H1 (cell line): ENCODE measurements around the gene ZNF423. TPM values are rescaled to one million over a fixed set of nuclear protein-coding genes. Genes with fewer than 3 reads are reported as not detected.

Experiments
- CTCF ChIA-PET: fragments of 300-600 bp; sonication (Branson Sonifier 250); formaldehyde crosslinking; loops from one replicate; lab custom pipeline; 2021; ENCODE audit not compliant: partially characterized antibody; lab: Charles Lee
- POLR2A ChIA-PET: fragments of 300-600 bp; sonication (Branson Sonifier 250); formaldehyde crosslinking; loops from one replicate; lab custom pipeline; 2021; ENCODE audit warnings: inconsistent platforms; ENCODE audit not compliant: partially characterized antibody; lab: Charles Lee
- DNase-seq, 2 experiments: peaks; one replicate each; pipeline versions ENCODE4 v3.0.0 to v3.0.0-alpha.2; 2010 to 2022; ENCODE audit warnings: low spot score in 2 of 2, low read depth in 1 of 2, mixed read lengths in 1 of 2
- FAIRE-seq: peaks from 2 replicates; lab custom pipeline; 2011; peaks lifted over from hg19 to GRCh38; lab: Jason Lieb, UNC
- H2AFZ ChIP-seq: 2 replicates; pipeline ENCODE4 v1.8.1; 2012; ENCODE audit warnings: low read length, inconsistent platforms
- H2AK5ac ChIP-seq: 2 replicates; pipeline ENCODE4 v1.6.1; 2013; ENCODE audit warnings: low read depth, low read length
- H2BK120ac ChIP-seq: replicated peaks from 2 replicates; pipeline ENCODE3; 2013; ENCODE audit warnings: low read depth, low read length, inconsistent platforms
- H2BK12ac ChIP-seq: 2 replicates; pipeline ENCODE4 v1.6.1; 2013; ENCODE audit warnings: low read depth, low read length
- H2BK15ac ChIP-seq: 2 replicates; pipeline ENCODE4 v1.6.1; 2013; ENCODE audit warnings: low read length
- H2BK20ac ChIP-seq: 2 replicates; pipeline ENCODE4 v1.6.1; 2013; ENCODE audit warnings: low read length
- H2BK5ac ChIP-seq: 2 replicates; pipeline ENCODE4 v1.6.1; 2013; ENCODE audit warnings: low read depth, low read length
- H3K14ac ChIP-seq: 2 replicates; pipeline ENCODE4 v1.6.1; 2013; ENCODE audit warnings: inconsistent platforms; ENCODE audit not compliant: insufficient read length
- H3K18ac ChIP-seq: 2 replicates; pipeline ENCODE4 v1.6.1; 2013; ENCODE audit warnings: low read length; ENCODE audit errors: extremely low read depth
- H3K23ac ChIP-seq: 2 replicates; pipeline ENCODE4 v1.6.1; 2013; ENCODE audit warnings: inconsistent platforms; ENCODE audit not compliant: insufficient read length
- H3K23me2 ChIP-seq: 2 replicates; pipeline ENCODE4 v1.6.1; 2013; ENCODE audit warnings: low read depth, low read length
- H3K27ac ChIP-seq: 2 replicates; pipeline ENCODE4 v1.6.1; 2011; ENCODE audit warnings: low read depth, low read length, inconsistent platforms
- H3K27me3 ChIP-seq, 4 experiments: replicated peaks in 1 of 4; 1 replicate in 1 of 4; 2 replicates in 3 of 4; pipeline versions ENCODE4 v1.6.1 to v1.8.1; 2011 to 2013; ENCODE audit warnings: low read length in 3 of 4, mild to moderate bottlenecking in 3 of 4, inconsistent platforms in 2 of 4, mixed read lengths in 2 of 4, moderate library complexity in 1 of 4; ENCODE audit not compliant: control insufficient read depth in 3 of 4, insufficient read depth in 3 of 4; ENCODE audit errors: extremely low read depth in 1 of 4
- H3K36me3 ChIP-seq, 4 experiments: 2 replicates each; pipeline versions ENCODE4 v1.6.1 to v1.8.1; 2011 to 2013; ENCODE audit warnings: mild to moderate bottlenecking in 4 of 4, low read length in 3 of 4, moderate library complexity in 2 of 4, control low read depth in 1 of 4, inconsistent platforms in 1 of 4; ENCODE audit not compliant: insufficient read depth in 4 of 4, control insufficient read depth in 2 of 4
- H3K4ac ChIP-seq: replicated peaks from 2 replicates; pipeline ENCODE3; 2013; ENCODE audit warnings: low read length, low read depth, mixed read lengths, inconsistent platforms; ENCODE audit not compliant: insufficient read length
- H3K4me1 ChIP-seq, 4 experiments: replicated peaks in 1 of 4; 1 replicate in 1 of 4; 2 replicates in 3 of 4; pipeline versions ENCODE4 v1.6.1 to v1.8.1; 2011 to 2013; ENCODE audit warnings: low read length in 3 of 4, inconsistent platforms in 2 of 4, mixed read lengths in 1 of 4; ENCODE audit not compliant: insufficient read depth in 4 of 4, control insufficient read depth in 3 of 4
- H3K4me2 ChIP-seq, 2 experiments: 2 replicates each; pipeline versions ENCODE4 v1.6.1 to v1.8.1; 2011 to 2013; ENCODE audit warnings: low read depth in 2 of 2, low read length in 2 of 2, control low read depth in 1 of 2, inconsistent platforms in 1 of 2, mild to moderate bottlenecking in 1 of 2; ENCODE audit not compliant: insufficient read depth in 1 of 2
- H3K4me3 ChIP-seq, 4 experiments: fragments of 200-600, 300-600 bp in 1 of 4; sonication (generic), shearing (Covaris generic), sonication (Bioruptor Twin) in 1 of 4; 2 replicates each; pipeline versions ENCODE4 v1.5.1 to v1.8.1; 2011 to 2016; ENCODE audit warnings: low read length in 4 of 4, low read depth in 3 of 4, control low read depth in 2 of 4, inconsistent platforms in 2 of 4, mild to moderate bottlenecking in 2 of 4, mixed read lengths in 1 of 4, moderate library complexity in 1 of 4; ENCODE audit not compliant: insufficient read depth in 2 of 4; ENCODE audit errors: extremely low read depth in 1 of 4
- H3K56ac ChIP-seq: replicated peaks from 2 replicates; pipeline ENCODE3; 2013; ENCODE audit warnings: low read depth, mild to moderate bottlenecking, mixed read lengths, low read length, inconsistent platforms; ENCODE audit not compliant: insufficient read length
- H3K79me1 ChIP-seq: 2 replicates; pipeline ENCODE4 v1.6.1; 2013; ENCODE audit warnings: low read depth, low read length, control low read depth
- H3K79me2 ChIP-seq, 2 experiments: 2 replicates each; pipeline versions ENCODE4 v1.6.1 to v1.8.1; 2012 to 2013; ENCODE audit warnings: low read length in 2 of 2, mild to moderate bottlenecking in 2 of 2, inconsistent platforms in 1 of 2; ENCODE audit not compliant: insufficient read depth in 2 of 2, control insufficient read depth in 1 of 2
- H3K9ac ChIP-seq, 4 experiments: replicated peaks in 1 of 4; 1 replicate in 1 of 4; 2 replicates in 3 of 4; pipeline versions ENCODE4 v1.6.1 to v1.8.1; 2011 to 2013; ENCODE audit warnings: low read depth in 3 of 4, low read length in 3 of 4, control low read depth in 2 of 4, mild to moderate bottlenecking in 2 of 4, moderate library complexity in 2 of 4, inconsistent platforms in 1 of 4; ENCODE audit errors: extremely low read depth in 1 of 4
- H3K9me3 ChIP-seq, 2 experiments: 2 replicates each; pipeline versions ENCODE4 v1.6.1 to v1.8.1; 2012 to 2013; ENCODE audit warnings: mild to moderate bottlenecking in 2 of 2, moderate library complexity in 2 of 2, control low read depth in 1 of 2, inconsistent platforms in 1 of 2, low read depth in 1 of 2, low read length in 1 of 2, mixed read lengths in 1 of 2; ENCODE audit not compliant: insufficient read depth in 2 of 2
- H4K20me1 ChIP-seq, 2 experiments: replicated peaks in 1 of 2; 2 replicates each; pipeline versions ENCODE3 to v1.8.1; 2011 to 2013; ENCODE audit warnings: inconsistent platforms in 2 of 2, low read length in 2 of 2, mild to moderate bottlenecking in 1 of 2; ENCODE audit not compliant: insufficient read depth in 2 of 2, control insufficient read depth in 1 of 2
- H4K5ac ChIP-seq: 2 replicates; pipeline ENCODE4 v1.6.1; 2013; ENCODE audit warnings: low read length, low read depth, mixed read lengths, inconsistent platforms; ENCODE audit not compliant: insufficient read length
- H4K8ac ChIP-seq: 2 replicates; pipeline ENCODE4 v1.8.0; 2013; ENCODE audit warnings: mild to moderate bottlenecking, moderate library complexity, low read length, inconsistent platforms; ENCODE audit not compliant: insufficient read depth; ENCODE audit errors: extremely low read depth
- H4K91ac ChIP-seq: replicated peaks from 2 replicates; pipeline ENCODE3; 2013; ENCODE audit warnings: low read length, mixed read lengths, inconsistent platforms; ENCODE audit not compliant: insufficient read length
- BRCA1 ChIP-seq: IDR thresholded peaks from 2 replicates; pipeline ENCODE4 v1.6.1; 2012; ENCODE audit warnings: low read depth, low read length, improper control_type of control experiment
- EGR1 ChIP-seq: IDR thresholded peaks from 2 replicates; pipeline ENCODE4 v1.6.1; 2011; ENCODE audit warnings: low read depth, low read length, borderline replicate concordance
- FOSL1 ChIP-seq: IDR thresholded peaks from 2 replicates; pipeline ENCODE4 v1.6.1; 2011; ENCODE audit warnings: mild to moderate bottlenecking, low read depth, low read length, moderate library complexity; ENCODE audit not compliant: insufficient read depth
- HDAC2 ChIP-seq, 2 experiments: fragments of 300-600 bp in 1 of 2; sonication (generic) in 1 of 2; IDR thresholded peaks; 2 replicates each; pipeline ENCODE4 v1.6.1; 2011 to 2012; ENCODE audit warnings: low read depth in 2 of 2, low read length in 2 of 2, mild to moderate bottlenecking in 2 of 2, moderate library complexity in 2 of 2, borderline replicate concordance in 1 of 2, inconsistent platforms in 1 of 2
- KDM1A ChIP-seq: fragments of 200-600, 300-600 bp; sonication (generic); IDR thresholded peaks from 2 replicates; pipeline ENCODE4 v1.7.1; 2016; ENCODE audit warnings: mild to moderate bottlenecking, low read length, borderline replicate concordance
- POLR2A ChIP-seq, 2 experiments: IDR thresholded peaks; 1 replicate in 1 of 2; 2 replicates in 1 of 2; pipeline ENCODE4 v1.6.1; 2011; ENCODE audit warnings: low read depth in 2 of 2, low read length in 2 of 2, mild to moderate bottlenecking in 2 of 2; ENCODE audit errors: control extremely low read depth in 1 of 2
- RFX5 ChIP-seq: IDR thresholded peaks from 2 replicates; pipeline ENCODE4 v1.6.1; 2011; ENCODE audit warnings: low read depth, low read length, improper control_type of control experiment, borderline replicate concordance
- TCF12 ChIP-seq: IDR thresholded peaks from 2 replicates; pipeline ENCODE4 v1.6.1; 2011; ENCODE audit warnings: low read depth, mild to moderate bottlenecking, low read length
- TEAD4 ChIP-seq: IDR thresholded peaks from 2 replicates; pipeline ENCODE4 v1.6.1; 2012; ENCODE audit warnings: low read depth, low read length, inconsistent platforms, mixed read lengths
- whole genome bisulfite sequencing, 2 experiments: shearing (Covaris generic) in 1 of 2; methylation state at CpG; one replicate each; pipeline versions ENCODE4 v1.1.6 to v1.1.7; 2013 to 2015; ENCODE audit warnings: low lambda C conversion rate in 2 of 2, mixed read lengths in 2 of 2, inconsistent platforms in 1 of 2, low coverage in 1 of 2, missing lambda C conversion rate in 1 of 2; ENCODE audit not compliant: insufficient replicate concordance in 2 of 2, insufficient coverage in 1 of 2, insufficient read length in 1 of 2; ENCODE audit errors: extremely low coverage in 1 of 2, missing lambda C conversion rate in 1 of 2; 5-methylcytosine and 5-hydroxymethylcytosine counted together
- polyA plus RNA-seq, 7 experiments: library from polyadenylated mRNA; depleted of rRNA in 3 of 7; stranded (reverse) in 5 of 7; unstranded in 2 of 7; fragments of >200 nt in 5 of 7; fragments of 200-250 nt in 2 of 7; gene quantifications; 1 replicate in 5 of 7; 2 replicates in 1 of 7; 4 replicates in 1 of 7; pipeline versions ENCODE4 v1.2.1 to v1.2.3, GENCODE V29; 2011 to 2013; ENCODE audit warnings: missing spikeins in 2 of 7, mixed read lengths in 2 of 7
- total RNA-seq: library from RNA; stranded (reverse); fragmentation: NEBNext Ultra II Directional; extraction: Animal tissue kit (Norgen Biotek cat#: 25700); gene quantifications from 2 replicates; pipeline ENCODE4 v1.2.1, GENCODE V29; 2021
- TF ChIP-seq, protein P1 (sequence below): IDR thresholded peaks from 2 replicates; pipeline ENCODE4 v1.6.1; 2012; ENCODE audit warnings: low read length, inconsistent platforms

Gene ZNF423
- total and polyA plus RNA-seq, 2 of the 8 experiments (the other 6 are each of a cell fraction or from before 2014, with no cell fraction given): 38.2 to 52.3 TPM

GRCh38 chr16:49679095-49679494 lies 176.8 kb downstream of the ZNF423 start:
- no peak overlapping the region for H3K27ac ChIP-seq
- H2BK5ac ChIP-seq: no peak overlapping the region
- POLR2A ChIA-PET: no interaction called here
- no peak overlapping the region for H3K4ac ChIP-seq
- H2AK5ac ChIP-seq: no peak overlapping the region
- H4K5ac ChIP-seq: no peak overlapping the region
- no peaks in the 10 kb centered on the region for H3K27me3 ChIP-seq
- no peak overlapping the region for H2BK120ac ChIP-seq
- no peak overlapping the region for H4K91ac ChIP-seq
- WGBS, 2 experiments: 87% methylated on average over 6 of the region's 7 CpGs; no CpG with 5 or more reads in 1 of the 2 experiments
- H3K4me1 ChIP-seq: peaks cover 0 to 5% (median 1%) of the 10 kb centered on the region in 4 experiments; a peak in 2 of 7 replicates
- H3K23me2 ChIP-seq: peaks cover 2% of the 10 kb centered on the region; the same call in 1 of the 2 replicates
- no peak overlapping the region for H3K14ac ChIP-seq
- no peaks in the 10 kb centered on the region for H3K36me3 ChIP-seq
- H3K79me2 ChIP-seq: no peaks in the 10 kb centered on the region
- peaks cover 3% of the 10 kb centered on the region; the same call in 1 of the 2 replicates for H3K79me1 ChIP-seq
- no peak overlapping the region for H3K9ac ChIP-seq
- no peak overlapping the region for H2AFZ ChIP-seq
- CTCF ChIA-PET: interaction anchor here (1.3 to 2.0 kb wide), 3 partner anchors 8 to 35 kb away, joined by 4 to 5 read pairs (median 5); no protein-coding TSS in a partner anchor
- no peak overlapping the region for H3K4me3 ChIP-seq
- H4K8ac ChIP-seq: no peak overlapping the region
- no peak overlapping the region for H2BK15ac ChIP-seq
- FAIRE-seq (no peak), DNase-seq (no peak)
- H3K23ac ChIP-seq: no peak overlapping the region
- no peak overlapping the region for H2BK20ac ChIP-seq
- TF ChIP-seq KDM1A: no peak
- TF ChIP-seq, protein P1, sequence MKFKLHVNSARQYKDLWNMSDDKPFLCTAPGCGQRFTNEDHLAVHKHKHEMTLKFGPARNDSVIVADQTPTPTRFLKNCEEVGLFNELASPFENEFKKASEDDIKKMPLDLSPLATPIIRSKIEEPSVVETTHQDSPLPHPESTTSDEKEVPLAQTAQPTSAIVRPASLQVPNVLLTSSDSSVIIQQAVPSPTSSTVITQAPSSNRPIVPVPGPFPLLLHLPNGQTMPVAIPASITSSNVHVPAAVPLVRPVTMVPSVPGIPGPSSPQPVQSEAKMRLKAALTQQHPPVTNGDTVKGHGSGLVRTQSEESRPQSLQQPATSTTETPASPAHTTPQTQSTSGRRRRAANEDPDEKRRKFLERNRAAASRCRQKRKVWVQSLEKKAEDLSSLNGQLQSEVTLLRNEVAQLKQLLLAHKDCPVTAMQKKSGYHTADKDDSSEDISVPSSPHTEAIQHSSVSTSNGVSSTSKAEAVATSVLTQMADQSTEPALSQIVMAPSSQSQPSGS: no peak
- TF ChIP-seq HDAC2 (IDR thresholded peaks at IDR 0.05; ENCODE audit: borderline replicate concordance in 1 of 2, low read depth in 2 of 2, low read length in 2 of 2): no peak
- TF ChIP-seq POLR2A (IDR thresholded peaks at IDR 0.05; ENCODE audit: control extremely low read depth in 1 of 2, low read depth in 2 of 2, low read length in 2 of 2): no peak
- no peak for TF ChIP-seq TCF12
- TF ChIP-seq TEAD4: no peak
- TF ChIP-seq BRCA1: no peak
- no peak for TF ChIP-seq RFX5
- TF ChIP-seq EGR1: no peak
- no peak for TF ChIP-seq FOSL1
- no peaks in the 10 kb centered on the region for H3K9me3 ChIP-seq
- H3K4me2 ChIP-seq: no peak overlapping the region
- no peak overlapping the region for H3K18ac ChIP-seq
- peaks cover 0 to 3% of the 10 kb centered on the region in 2 experiments for H4K20me1 ChIP-seq
- no peak overlapping the region for H2BK12ac ChIP-seq
- H3K56ac ChIP-seq: no peak overlapping the region
